HG03442 (cell line): Measurements from ENCODE around the gene TBC1D23.
A peak's percentile ranks its signal among the peaks of the same experiment; 100 is the strongest.
"Not testable (repeated sequence)": the region's sequence is repeated elsewhere in the genome, so short reads cannot be mapped to it uniquely, and the experiment has no call there.

ENCODE experiments used
- ATAC-seq: cut with Tn5 transposase; IDR thresholded peaks from one replicate; pipeline ENCODE4 v1.9.1; 2021; ENCODE audit warnings: mild to moderate bottlenecking, moderate library complexity; ENCODE audit not compliant: unreplicated experiment

TBC1D23 gene

DNA sequence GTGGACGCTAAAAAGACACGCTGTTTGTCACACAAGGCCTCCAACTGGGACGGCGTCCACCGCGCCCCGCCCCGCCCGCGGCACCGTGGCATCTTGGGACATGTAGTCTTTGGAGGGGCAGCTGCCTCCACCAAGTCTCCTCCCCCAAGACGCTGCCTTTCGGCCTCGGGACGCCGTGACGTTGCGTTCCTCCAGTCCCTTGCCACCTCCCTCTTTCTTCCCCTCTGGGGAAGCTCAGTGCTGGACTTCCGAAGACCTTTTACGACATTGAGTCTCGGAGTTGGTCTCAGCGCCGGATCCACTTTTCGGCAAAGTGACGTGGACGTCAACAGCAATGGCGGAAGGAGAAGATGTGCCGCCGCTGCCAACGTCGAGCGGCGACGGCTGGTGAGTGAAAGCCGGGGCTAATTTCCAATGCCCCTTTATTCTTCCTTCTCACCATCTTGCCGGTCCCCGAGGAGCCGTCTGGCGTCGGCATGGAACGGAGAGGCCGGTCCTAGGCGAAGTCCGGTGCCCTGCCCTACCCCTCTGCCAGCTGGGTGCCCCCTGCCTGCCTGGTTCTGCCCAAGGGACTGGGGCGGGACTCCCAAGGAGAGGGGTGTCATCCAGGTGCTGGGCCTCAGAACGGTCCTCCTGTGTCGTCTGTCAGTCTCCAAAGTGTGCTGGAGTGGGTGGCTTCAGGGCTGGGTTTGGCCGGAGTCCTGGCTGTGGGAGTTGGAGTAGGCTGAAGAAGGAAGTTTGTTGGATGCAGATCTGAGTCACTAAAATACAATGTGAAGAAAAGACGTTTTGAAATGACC is at the start of gene TBC1D23:
Gene TBC1D23, plus strand, starts transcription at position 308 of the 800 bp plus-strand sequence. Its CDS starts 27 bp downstream, at position 335.
- ATAC-seq, result peak; percentile 100

DNA sequence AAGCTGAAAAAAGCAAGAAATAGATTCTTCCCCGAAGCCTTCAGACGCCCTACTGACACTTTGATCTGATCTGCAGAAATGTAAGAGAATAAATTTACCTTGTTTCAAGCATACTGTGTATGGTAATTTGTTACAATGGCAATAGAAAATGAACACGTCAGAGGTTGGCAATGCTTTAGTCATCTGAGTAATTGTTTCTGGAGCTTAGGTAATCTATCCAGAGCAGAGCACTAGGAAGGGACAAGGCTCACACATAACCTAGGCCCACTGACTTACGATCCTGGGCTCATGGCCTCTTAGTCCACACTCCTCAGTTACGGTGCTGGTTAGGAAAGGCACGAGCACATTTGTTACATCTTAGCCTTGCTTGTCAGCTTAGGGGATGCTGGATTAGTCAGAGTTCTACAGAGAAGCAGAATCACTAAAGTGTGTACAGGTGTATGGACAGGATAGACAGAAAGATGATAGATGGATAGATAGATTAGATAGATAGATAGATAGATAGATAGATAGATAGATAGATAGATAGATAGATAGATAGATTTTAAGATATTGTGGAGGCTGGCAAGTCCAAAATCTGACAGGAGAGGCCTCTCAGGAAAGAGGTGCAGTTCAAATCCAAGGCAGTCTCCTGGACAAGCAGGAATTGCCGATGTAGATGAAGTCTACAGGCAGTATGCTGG is 46.8 kb upstream of the TBC1D23 start:
- ATAC-seq, result no peak

DNA sequence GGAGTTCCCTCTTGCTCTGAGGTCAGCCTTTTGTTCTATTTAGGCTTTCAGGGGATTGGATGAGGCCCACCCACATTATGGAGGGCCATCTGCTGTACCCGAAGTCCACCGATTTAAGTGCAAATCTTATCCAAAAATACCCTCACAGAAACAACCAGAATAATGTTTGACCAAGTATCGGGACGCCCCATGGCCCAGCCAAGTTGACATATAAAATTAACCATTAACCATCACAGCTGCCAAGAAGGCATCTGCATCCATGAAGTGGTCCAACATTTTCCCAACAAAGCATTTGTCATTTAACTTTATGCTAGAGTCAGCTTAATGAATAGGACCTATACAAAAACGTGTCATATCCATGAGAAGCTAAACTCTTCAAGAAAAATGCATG is 46.2 kb upstream of the TBC1D23 start:
- no peak for ATAC-seq

DNA sequence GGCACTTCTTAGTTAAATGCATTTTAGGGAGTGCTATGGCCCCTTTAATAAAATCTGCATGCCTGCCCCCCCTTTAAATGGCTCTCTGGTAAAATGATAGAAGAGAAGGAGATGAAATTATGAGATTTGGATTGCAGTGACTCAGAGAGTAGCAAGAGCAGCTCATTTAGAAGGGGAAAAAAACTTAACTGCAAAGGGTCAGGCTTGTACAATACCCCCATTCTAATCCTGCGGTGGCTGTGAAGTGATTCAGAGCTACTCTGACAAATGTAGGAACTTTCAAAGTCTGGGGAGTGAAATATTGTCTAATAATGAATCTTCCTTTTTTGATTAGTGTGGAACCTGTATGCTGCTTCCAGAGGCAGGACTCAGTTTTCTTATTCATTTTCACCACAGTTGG is 44.1 kb upstream of the TBC1D23 start:
- no peak for ATAC-seq

DNA sequence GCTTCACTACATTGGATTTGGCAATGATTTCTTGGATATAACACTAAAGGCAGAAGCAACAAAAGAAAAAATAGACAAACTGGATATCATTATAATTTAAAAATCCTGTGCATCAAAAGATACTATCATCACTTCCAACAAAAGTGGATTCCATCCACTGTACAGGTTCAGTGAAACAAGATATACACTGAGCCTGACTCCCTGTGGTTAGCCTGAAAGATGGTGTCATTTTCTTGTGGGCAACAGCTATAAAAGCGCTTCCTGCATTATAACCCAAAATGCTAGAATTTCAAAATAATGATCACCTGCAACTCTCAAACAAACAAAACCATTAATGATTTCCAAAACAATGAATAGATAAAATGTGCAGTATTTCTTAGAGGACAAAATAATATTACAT is 39.6 kb upstream of the TBC1D23 start:
- no peak for ATAC-seq

DNA sequence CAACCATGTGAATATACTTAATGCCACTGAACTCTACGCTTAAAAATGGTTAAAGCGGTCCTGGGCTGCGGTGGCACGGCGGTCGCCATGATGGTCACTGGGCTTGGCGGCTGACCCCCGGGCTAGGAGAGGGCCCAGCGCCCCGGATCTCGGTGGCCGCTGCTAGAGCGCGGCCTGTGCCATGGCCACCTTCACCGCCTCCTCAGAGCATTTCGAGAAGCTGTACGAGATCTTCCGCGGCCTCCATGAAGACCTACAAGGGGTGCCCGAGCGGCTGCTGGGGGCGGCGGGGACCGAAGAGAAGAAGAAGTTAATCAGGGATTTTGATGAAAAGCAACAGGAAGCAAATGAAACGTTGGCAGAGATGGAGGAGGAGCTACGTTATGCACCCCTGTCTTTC is 35.6 kb upstream of the TBC1D23 start:
- no peak for ATAC-seq

DNA sequence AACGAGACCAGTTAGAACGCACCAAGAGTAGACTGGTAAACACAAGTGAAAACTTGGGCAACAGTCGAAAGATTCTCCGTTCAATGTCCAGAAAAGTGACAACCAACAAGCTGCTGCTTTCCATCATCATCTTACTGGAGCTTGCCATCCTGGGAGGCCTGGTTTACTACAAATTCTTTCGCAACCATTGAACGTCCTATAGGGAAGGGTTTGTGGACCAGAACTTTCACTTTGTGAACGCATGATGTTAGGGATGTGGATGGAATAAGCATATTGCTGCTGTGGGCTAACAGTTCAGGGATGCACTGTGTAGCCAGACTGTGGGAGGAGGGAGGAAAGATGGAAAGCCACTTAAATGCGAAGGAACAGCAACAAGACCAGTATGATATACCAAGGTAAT is 34.9 kb upstream of the TBC1D23 start:
- ATAC-seq, result no peak

DNA sequence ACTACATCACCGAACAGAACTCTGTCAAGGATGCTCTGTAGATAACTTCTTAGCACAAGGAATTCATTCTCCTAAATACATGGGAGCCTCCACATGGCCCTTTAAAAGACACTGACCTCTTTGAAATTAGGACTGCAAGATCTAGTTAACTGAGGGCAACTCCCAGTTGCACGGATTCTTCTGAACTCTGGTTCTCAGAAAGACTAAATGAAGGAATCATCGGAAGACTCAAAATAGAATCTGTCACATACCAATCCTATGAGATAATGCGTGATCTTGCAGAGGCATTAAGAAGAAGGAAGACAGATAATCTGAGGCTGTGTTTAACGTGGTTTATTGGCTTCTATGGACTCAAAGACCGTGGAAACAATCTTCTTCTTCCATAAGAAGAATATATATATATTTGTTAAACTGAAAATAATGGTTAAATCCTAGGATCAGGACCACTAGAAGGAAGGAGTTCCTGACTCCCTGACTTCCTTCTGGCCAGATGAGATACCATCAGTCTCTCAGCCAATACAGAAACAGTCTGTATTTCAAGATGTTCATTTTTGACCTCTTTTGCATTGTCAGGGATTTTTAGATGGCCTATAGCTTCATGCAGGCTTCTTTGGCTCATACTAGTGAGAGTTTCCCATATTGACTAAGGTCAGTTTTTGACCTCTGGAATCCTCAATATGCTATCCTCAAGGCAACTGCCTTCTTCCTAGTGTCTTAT is 33.9 kb upstream of the TBC1D23 start:
- no peak for ATAC-seq

DNA sequence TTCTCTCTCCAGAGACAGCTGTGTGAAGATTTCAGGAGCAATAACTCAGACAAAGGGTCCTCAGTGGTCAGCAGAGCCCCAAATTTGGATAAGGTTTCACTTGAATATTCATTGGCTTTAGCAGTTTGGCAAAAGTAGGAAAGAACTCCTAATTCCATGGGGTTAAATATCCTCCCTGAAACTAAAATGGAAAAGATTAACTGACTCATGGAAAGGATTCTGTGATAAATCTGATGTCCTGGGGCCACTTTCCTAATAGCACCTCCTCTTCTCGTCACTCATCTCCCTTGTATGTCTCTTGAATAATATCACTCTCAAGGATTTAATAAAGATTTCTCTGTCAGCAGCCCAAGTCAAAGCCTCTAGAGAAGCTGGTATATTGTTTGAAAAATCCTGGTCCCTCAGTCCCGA is 33.3 kb upstream of the TBC1D23 start:
- no peak for ATAC-seq

DNA sequence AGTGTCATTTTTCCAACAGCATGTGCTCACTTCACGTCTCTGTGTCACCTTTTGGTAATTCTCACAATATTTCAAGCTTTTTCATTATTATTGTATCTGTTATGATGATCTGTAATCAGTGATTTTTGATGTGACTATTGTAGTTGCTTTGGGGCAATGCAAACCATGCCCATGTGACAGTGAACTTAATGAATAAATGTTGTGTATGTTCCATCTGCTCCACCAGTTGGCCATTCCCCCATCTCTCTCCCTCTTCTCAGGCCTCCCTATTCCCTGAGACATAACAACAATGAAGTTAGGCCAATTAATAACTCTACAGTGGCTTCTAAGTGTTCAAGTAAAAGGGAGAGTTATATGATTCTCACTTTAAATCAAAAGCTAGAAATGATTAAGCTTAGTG is 32.5 kb upstream of the TBC1D23 start:
- ATAC-seq, result no peak

DNA sequence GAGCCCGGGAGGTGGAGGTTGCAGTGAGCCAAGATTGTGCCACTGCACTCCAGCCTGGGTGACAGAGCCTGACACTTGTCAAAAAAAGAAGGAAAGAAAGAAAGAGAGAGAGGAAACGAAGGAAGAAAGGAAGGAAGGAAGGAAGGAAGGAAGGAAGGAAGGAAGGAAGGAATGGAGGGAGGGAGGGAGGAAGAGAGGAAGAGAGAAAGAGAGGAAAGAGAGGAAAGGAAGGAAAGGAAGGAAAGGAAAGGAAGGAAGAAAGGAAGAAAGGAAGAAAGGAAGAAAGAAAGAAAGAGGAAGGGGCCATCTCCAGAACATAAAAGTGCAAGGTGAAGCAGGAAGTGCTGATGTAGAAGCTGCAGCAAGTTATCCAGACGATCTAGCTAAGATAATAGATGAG is 31.6 kb upstream of the TBC1D23 start:
- ATAC-seq, result not testable (repeated sequence)

DNA sequence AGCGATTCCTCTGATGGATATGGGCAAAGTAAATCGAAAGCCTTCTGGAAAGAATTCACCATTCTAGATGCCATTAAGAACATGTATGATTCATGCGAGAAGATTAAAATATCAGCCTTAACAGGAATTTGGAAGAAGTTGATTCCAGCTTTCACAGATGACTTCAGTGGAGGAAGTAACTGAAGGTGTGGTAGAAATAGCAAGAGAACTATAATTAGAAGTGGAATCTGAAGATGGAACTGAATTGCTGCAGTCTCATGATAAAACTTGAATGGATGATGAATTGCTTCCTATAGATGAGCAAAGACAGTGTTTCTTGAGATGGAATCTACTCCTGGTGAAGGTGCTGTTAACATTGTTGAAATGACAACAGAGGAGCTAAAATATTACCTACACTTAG is 30.1 kb upstream of the TBC1D23 start:
- ATAC-seq, result no peak

DNA sequence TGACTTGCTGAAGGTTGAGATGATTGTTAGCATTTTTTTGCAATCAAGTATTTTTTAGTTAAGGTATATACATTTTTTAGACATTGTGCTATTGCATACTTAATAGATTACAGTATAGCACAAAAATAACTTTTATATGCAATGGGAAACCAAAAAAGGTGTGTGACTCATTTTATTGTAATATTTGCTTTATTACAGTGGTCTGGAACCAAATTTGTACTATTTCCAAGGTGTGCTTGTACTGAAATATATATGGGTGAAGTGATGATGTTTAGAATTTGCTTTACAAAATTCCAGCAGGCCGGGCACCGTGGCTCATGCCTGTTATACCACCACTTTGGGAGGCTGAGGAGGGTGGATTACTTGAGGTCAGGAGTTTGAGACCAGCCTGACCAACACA is 29.1 kb upstream of the TBC1D23 start:
- no peak for ATAC-seq

DNA sequence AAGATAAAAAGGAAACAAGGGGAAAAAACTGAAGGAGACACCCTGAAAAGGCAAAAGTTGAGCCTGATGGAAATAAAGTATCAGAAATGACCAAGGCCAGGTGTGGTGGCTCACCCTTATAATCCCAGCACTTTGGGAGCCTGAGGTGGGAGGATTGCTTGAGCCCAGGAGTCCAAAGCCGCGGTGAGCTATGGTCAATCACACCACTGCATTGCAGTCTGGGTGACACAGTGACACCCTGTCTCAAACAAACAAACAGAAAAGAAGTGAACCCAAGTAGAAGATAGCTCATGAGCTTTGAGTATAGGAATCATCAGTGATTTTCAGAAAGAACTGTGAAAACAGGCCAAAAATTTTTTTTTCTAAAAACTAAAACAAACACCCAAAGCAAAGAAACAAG is 26.4 kb upstream of the TBC1D23 start:
- no peak for ATAC-seq

DNA sequence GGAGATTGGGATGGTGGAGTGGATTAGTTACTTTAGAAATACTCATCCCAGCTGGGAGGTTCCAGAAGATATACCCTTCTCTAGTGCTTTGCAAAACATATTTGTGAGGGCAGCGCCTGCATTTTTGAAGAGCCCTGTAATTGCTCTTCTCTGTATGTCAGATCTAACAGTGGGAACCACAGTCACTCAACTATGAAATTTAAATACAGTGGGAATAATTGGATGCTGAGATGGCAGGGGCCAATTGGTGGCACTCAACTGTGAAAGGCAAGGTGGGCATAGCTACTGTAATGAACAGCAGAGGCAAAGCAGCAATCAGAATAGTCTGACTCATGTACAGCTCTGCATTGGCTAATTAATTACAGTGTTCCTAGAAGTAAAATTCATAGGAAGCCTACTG is 22.2 kb upstream of the TBC1D23 start:
- ATAC-seq, result no peak

DNA sequence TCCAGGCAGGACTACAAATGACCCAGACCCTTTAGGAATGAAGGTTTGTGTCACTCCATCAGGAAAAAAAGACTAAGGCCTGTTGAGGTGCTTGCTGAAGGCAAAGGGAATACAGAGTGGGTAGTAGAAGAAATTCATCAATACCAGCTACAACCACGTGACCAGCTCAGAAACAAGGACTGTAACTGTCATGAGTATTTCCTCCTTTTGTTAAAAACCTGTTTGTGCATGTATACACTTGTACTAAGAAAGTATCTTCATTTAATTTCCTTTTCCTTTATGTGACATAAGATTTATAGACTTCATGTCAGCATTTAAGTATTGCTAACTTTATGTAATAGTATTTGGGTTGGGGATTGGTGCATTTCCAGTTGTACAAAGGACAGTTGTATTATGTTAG is 18.3 kb upstream of the TBC1D23 start:
- ATAC-seq, result not testable (repeated sequence)

DNA sequence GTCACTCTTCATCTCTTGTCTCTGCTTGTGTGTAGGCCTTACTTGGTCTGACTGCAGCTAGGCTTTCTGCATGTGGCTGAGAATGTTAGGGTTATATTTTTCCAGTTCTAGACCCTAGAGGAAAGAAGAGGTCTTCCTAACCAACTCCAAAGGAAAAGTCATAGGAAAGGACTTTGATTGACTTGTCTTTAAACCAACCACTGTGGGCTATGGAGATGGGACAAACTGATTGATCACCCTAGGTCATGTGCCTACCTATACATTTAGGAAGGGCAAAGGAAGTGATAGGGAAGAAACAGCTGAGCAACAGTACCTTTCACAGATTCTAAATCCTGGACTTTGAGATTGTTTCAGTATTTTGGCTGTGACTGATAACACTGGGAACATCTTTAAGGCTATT is 16.5 kb upstream of the TBC1D23 start:
- ATAC-seq, result no peak

DNA sequence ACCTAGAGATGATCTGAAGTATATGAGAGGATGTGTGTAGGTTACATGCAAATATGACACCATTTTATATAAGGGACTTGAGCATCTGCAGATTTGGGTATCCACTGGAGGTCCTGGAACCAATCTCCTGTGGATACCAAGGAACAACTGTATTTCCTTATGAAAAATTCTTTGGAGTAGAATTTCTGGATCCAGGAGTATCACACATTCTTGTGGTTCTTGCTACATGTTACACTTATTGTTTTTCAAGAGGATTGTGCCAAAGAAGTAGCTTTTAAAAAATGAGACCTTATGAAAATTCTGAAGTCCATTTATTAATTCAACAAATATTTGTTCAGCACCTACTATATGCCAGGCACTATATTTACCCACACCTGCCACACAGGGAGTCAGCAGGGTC is 15.7 kb upstream of the TBC1D23 start:
- no peak for ATAC-seq

DNA sequence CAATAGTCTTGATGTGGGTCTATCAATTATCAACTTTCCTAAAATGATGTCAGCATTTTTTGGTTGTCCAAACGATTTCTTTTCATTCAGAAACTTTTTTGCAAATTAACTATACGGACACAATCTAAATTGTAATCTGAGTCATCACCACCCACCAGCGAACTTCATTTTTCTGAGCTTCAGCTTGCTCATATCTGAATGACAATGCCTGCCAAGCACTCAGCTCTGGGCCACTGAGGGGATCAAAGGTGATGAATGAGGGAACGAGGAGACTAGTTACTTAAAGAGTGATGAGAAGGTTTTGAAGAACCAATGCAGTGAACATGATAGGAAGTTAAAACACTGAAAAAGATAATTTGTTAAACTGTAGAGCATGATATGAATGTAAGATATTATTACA is 14.9 kb upstream of the TBC1D23 start:
- no peak for ATAC-seq

DNA sequence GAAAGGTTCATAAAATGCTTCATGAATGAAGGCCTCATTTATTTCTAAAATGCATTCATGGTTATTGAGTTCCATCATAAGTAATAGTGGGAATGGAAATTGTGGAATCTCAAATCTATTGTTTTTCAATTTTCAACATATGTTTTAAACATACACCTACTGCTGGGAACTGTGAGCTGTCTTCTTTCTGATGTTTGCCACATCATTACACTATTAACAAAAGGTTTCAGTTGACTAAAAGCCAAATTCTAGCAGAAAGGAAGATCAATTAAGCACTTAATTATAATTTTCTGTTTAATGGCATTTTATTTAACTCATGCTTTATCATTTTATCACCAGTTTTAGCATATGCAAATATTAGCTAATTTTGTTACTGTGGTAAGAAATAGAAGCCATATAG is 13.8 kb upstream of the TBC1D23 start:
- no peak for ATAC-seq

DNA sequence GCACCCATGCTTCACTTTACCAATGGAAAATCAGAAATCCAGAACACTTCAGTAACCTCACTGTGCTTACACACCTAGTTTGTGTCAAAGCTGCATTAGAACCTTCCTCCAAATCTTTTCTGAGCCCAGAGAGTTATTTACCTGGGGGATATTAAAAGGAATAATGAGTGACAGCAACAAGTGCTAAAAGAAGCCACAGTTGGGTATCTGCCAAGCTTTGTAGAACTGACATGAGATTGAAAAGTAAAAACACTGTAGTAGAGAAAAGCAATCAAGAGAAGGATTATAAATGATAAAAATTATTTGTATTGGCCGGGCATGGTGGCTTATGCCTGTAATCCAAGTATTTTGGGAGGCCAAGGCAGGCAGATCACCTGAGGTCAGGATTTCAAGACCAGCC is 8.8 kb upstream of the TBC1D23 start:
- ATAC-seq, result no peak
